RWPE2 (cell line): ENCODE results near the gene PAIP2B.
A peak's percentile ranks its signal among the peaks of the same experiment; 100 is the strongest.
"Not testable (repeated sequence)": the region's sequence is repeated elsewhere in the genome, so short reads cannot be mapped to it uniquely, and the experiment has no call there.

Experiments used
- ATAC-seq: fragments of 200-7000 bp; cut with Tn5 transposase; 3 replicates; pipeline ENCODE4 v1.9.1; 2021; ENCODE audit warnings: low read depth
- DNase-seq: peaks from one replicate; pipeline ENCODE4 v3.0.0-alpha.2; 2020; ENCODE audit warnings: low spot score
- H3K27ac ChIP-seq: fragments of 450-650 bp; 2 replicates; pipeline ENCODE4 v1.5.1; 2017; ENCODE audit warnings: mild to moderate bottlenecking; ENCODE audit not compliant: poor library complexity, severe bottlenecking
- H3K27me3 ChIP-seq: fragments of 250-450 bp; sonication (Bioruptor Pico); 2 replicates; pipeline ENCODE4 v1.5.1; 2021; ENCODE audit warnings: mild to moderate bottlenecking, moderate library complexity; ENCODE audit not compliant: insufficient read depth, poor library complexity, severe bottlenecking
- H3K36me3 ChIP-seq: fragments of 250-450 bp; sonication (Bioruptor Pico); 2 replicates; pipeline ENCODE4 v1.5.1; 2020; ENCODE audit warnings: low read depth, mild to moderate bottlenecking, moderate library complexity
- H3K4me1 ChIP-seq: fragments of 250-450 bp; sonication (Bioruptor Pico); 2 replicates; pipeline ENCODE4 v1.5.1; 2021; ENCODE audit warnings: mild to moderate bottlenecking, moderate library complexity; ENCODE audit not compliant: insufficient read depth, poor library complexity, severe bottlenecking
- H3K4me3 ChIP-seq: fragments of 250-450 bp; sonication (Bioruptor Pico); 2 replicates; pipeline ENCODE4 v1.5.1; 2021; ENCODE audit warnings: mild to moderate bottlenecking, moderate library complexity; ENCODE audit not compliant: severe bottlenecking
- H3K9me3 ChIP-seq: fragments of 250-450 bp; sonication (Bioruptor Pico); 2 replicates; pipeline ENCODE4 v1.5.1; 2021; ENCODE audit warnings: mild to moderate bottlenecking, moderate library complexity; ENCODE audit not compliant: severe bottlenecking
- CTCF ChIP-seq: fragments of 450-650 bp; IDR thresholded peaks from one replicate; pipeline ENCODE4 v1.5.1; 2017; ENCODE audit warnings: mild to moderate bottlenecking, moderate library complexity; ENCODE audit not compliant: poor library complexity, severe bottlenecking

The PAIP2B gene

DNA sequence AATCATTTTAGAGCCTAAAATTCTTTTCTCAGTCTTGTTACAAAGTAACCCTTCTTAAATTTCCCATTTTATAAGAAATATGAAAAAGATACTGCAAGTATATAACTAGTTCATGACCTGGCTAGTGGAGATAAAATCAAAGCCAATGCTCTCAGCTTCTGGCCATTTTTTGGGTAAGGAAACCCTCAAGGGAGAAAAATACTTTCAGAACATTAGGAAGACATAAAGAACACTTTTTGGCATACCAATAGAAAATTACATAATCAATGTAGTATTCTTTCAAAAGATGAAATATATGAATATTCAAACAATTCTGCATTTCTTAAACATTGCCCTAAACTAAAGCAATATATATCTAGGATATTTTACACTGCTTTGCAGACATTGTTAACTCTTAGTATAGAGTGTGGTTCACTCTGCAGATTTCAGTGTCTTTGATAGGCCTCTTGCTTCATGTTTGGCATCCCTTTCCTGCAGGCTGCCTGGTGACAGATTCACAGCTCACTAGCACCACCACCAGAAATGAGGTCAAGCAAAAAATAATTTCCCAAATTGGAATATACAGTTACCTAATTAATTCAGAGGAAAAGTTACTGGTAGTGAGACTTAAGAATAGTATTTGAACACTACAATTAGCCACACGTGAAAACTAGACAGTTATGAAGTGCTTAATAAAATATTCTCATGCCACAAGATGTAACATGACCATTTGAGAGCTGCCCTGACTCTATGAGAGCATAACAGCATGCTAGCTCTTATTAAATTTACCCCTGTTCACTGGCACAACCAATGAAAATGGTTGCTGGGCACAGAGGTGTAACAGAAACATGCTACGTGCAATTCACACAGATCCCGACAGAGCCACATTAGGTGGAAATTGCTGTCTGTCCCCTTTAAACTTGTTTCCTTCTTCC is 36.0 kb downstream of the PAIP2B start:
- DNase-seq (no peak), ATAC-seq (no peak; the same call in 2 of the 3 replicates)
- Histone ChIP-seq H3K4me1 (no peaks in the 10 kb centered on the region), H3K4me3 (no peak overlapping the region), H3K27ac (no peak overlapping the region), H3K36me3 (no peaks in the 10 kb centered on the region), H3K27me3 (no peaks in the 10 kb centered on the region), H3K9me3 (no peaks in the 10 kb centered on the region)
- TF ChIP-seq CTCF: peak; percentile 37

DNA sequence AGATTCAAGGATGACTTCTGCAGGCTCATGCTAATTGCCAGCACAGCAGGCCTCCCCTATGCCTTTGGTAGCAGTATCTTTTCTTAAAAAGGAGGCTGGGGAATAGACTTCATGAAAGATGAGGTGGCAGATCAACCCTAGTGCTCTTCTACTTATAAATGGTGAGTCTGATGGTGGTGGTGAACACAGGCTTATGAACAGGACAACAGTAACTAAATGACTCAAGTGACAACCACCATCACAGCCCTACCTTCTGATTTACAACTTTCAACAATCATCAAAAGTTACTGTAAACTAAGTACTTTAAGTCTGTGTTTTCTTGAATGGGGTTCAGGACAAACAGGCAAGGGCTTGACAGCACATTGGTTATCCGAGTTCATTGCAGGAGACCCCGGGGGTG is 39.3 kb downstream of the PAIP2B start:
- DNase-seq: no peak
- Histone ChIP-seq H3K27me3 (no peaks in the 10 kb centered on the region), H3K9me3 (no peaks in the 10 kb centered on the region), H3K36me3 (no peaks in the 10 kb centered on the region), H3K27ac (no peak overlapping the region), H3K4me3 (no peak overlapping the region), H3K4me1 (no peaks in the 10 kb centered on the region)
- no peak for TF ChIP-seq CTCF
- ATAC-seq: no peak

DNA sequence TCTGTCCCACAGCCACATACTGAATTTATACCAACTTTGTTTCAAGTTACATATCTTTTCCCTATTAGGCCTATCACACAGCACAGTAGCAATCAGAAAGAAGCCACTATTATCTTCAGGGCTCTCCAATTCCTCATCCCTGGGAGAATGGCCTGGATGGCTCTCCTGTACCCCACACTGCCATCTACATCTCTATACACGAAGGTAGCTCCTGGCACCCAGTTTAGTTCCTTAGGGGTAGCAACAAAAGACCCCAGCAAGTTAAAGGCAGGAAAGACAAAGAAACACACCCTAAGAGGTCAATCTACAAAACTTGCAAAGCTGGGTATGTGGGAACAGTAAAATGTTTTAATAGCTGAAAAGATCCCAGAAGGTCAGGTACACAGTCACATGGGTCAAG is 39.9 kb downstream of the PAIP2B start:
- Histone ChIP-seq H3K27ac (no peak overlapping the region), H3K36me3 (no peaks in the 10 kb centered on the region), H3K4me1 (no peaks in the 10 kb centered on the region), H3K4me3 (no peak overlapping the region), H3K27me3 (no peaks in the 10 kb centered on the region), H3K9me3 (no peaks in the 10 kb centered on the region)
- no peak for DNase-seq
- no peak for ATAC-seq
- TF ChIP-seq CTCF: no peak

GRCh38 chr2:71183306-71184115 is 43.4 kb downstream of the PAIP2B start:
- DNase-seq, H3K4me1 ChIP-seq, H3K27ac ChIP-seq, ATAC-seq, H3K9me3 ChIP-seq, H3K36me3 ChIP-seq, H3K4me3 ChIP-seq, H3K27me3 ChIP-seq: not testable (repeated sequence)

DNA sequence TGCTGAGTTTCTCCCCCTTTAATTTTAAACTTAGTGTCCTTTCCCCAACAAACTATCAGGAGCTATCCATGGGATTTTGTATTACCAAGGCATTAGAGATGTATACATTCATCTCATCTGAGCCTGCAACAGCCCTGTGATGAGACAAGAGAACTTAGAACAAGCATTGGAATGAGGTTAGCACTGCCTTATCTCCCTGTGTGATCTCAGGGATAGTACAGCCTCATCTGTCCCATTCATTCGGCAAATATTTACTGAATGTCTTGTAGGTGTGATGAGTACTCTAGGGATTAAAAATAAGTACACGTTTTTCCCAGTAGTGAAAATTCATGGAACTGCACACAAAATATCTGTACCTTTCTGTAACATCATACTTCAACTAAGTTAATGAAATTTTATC is 45.6 kb downstream of the PAIP2B start:
- Histone ChIP-seq H3K36me3 (no peaks in the 10 kb centered on the region), H3K4me3 (no peak overlapping the region), H3K27me3 (no peaks in the 10 kb centered on the region), H3K9me3 (no peaks in the 10 kb centered on the region), H3K4me1 (no peaks in the 10 kb centered on the region), H3K27ac (no peak overlapping the region)
- no peak for DNase-seq
- peak; percentile 58; the same call in 2 of the 3 replicates for ATAC-seq
- TF ChIP-seq CTCF: no peak

GRCh38 chr2:71178836-71179235 is 48.1 kb downstream of the PAIP2B start:
- not testable (repeated sequence) for ATAC-seq, H3K36me3 ChIP-seq, DNase-seq, H3K4me1 ChIP-seq, H3K4me3 ChIP-seq, H3K27ac ChIP-seq, H3K9me3 ChIP-seq, H3K27me3 ChIP-seq
